Renal pelvis (tissue), 12 donors: ENCODE data around the gene LCN6. TPM values are rescaled to one million over a fixed set of nuclear protein-coding genes. Genes with fewer than 3 reads are reported as not detected.
"Not testable (repeated sequence)": the region's sequence is repeated elsewhere in the genome, so short reads cannot be mapped to it uniquely, and the experiment has no call there.

ENCODE experiments used
- DNase-seq: peaks from one replicate; pipeline ENCODE4 v3.0.0-alpha.2; 2013
- long read RNA-seq, 16 experiments: transcript quantifications; one replicate each; lab custom pipeline, GENCODE V29; 2026
- polyA plus RNA-seq, 3 donors: library from polyadenylated mRNA; unstranded; fragments of 120-200 nt; gene quantifications; one replicate each; pipeline ENCODE4 v1.2.1, GENCODE V29; 2013; ENCODE audit not compliant: insufficient read length in 3 of 3

The LCN6 gene, protein sequence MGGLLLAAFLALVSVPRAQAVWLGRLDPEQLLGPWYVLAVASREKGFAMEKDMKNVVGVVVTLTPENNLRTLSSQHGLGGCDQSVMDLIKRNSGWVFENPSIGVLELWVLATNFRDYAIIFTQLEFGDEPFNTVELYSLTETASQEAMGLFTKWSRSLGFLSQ
- polyA plus RNA-seq, result not detected
- long read RNA-seq, donor 1, result 0 reads
- long read RNA-seq, donor 2, result 0 reads
- long read RNA-seq, donor 3, result 0 reads
- long read RNA-seq, donor 4, result 0 reads
- long read RNA-seq, donor 5, result 0 reads
- long read RNA-seq, donor 6, result 0 reads
- long read RNA-seq, donor 7, result 0 reads
- long read RNA-seq, donor 8, result 0 reads
- long read RNA-seq, donor 9, result 0 reads
- long read RNA-seq, donor 10, result 0 reads
- long read RNA-seq, donor 11, result 0 reads
- long read RNA-seq, donor 12, result 0 reads
- long read RNA-seq, donor 13, result 0 reads
- long read RNA-seq, donor 14, result 0 reads
- long read RNA-seq, donor 15, result 0 reads
- long read RNA-seq, donor 16, result 0 reads

DNA sequence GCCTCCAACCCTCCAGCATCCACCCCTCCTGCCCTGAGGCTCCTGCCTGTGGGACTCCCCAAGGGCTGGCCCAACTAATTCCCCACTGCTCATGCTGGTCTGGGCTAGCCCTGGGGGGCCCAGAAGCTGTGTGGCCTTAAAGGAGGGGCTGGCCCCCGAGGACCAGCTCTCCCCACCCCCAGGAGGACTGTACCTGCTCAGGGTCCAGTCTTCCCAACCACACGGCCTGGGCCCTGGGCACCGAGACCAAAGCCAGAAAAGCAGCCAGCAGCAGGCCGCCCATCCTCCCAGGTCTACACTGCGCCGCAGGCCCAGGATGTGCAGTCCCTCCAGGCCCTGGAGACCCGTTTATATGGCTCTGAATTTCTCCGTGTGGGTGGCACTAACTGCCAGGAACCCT lies at the start of gene LCN6:
TSS of gene LCN6 (minus strand) at position 325 of the 400 bp plus-strand sequence. CDS start at position 283, 42 bp downstream.
- no peak for DNase-seq

DNA sequence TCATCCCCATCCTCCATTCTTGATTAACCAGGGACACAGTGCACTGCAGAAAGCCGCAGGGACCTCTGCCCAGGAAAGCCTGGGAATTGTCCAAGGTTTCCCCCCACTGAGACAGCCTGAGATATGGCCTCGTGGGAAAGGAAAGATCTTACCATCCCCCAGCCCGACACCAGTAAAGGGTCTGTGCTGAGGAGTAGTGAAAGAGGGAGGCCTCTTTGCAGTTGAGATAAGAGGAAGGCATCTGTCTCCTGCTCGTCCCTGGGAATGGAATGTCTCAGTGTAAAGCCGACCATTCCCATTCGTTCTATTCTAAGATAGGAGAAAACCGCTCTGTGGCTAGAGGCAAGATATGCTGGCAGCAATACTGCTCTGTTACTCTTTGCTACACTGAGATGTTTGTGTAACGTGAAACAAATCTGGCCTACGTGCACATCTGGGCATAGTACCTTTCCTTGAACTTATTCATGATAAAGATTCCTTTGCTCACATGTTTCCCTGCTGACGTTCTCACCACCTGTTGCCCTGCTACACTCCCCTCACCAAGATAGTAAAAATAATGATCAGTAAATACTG lies 48.5 kb upstream of the LCN6 start:
- DNase-seq, result not testable (repeated sequence)

DNA sequence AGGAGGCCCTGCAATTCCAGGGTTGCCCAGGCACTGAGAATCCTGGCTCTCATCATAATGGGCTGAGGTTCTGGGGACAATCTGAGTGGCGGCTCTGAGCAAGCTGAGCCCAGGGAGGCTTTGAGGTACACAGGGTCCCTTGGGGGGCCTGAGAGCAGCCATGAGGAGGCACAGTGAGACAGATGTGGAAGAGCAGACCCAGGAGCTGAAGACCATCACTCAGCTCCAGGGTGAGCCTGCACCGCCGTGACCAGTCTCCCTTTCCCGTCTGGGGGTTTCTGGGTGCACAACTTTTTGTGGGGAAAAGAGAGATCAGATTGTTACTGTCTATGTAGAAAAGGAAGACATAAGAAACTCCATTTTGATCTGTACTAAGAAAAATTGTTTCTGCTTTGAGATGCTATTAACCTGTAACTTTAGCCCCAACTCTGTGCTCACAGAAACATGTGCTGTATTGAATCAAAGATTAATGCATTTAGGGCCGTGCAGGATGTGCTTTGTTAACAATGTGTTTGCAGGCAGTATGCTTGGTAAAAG lies 48.0 kb upstream of the LCN6 start, which contains the start of gene CCDC183:
TSS of gene CCDC183 (plus strand) at position 101 of the 537 bp plus-strand sequence. CDS start at position 161, 60 bp downstream.
- DNase-seq, result no peak

DNA sequence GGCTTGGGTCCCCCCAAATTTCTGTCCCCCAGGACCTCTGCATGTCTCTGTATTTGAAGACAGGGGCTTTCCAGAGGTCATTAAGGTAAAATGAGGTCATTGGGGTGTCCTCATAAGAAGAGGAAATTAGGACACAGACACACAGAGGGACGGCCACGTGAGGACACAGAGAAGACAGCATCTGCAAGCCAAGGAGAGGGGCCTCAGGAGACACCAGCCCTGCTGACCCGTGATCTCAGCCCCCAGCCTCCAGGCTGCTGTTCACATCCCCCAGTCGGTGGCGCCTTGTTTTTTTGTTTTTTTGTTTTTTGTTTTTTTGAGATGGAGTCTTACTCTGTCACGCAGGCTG lies 46.6 kb upstream of the LCN6 start:
- DNase-seq, result no peak

DNA sequence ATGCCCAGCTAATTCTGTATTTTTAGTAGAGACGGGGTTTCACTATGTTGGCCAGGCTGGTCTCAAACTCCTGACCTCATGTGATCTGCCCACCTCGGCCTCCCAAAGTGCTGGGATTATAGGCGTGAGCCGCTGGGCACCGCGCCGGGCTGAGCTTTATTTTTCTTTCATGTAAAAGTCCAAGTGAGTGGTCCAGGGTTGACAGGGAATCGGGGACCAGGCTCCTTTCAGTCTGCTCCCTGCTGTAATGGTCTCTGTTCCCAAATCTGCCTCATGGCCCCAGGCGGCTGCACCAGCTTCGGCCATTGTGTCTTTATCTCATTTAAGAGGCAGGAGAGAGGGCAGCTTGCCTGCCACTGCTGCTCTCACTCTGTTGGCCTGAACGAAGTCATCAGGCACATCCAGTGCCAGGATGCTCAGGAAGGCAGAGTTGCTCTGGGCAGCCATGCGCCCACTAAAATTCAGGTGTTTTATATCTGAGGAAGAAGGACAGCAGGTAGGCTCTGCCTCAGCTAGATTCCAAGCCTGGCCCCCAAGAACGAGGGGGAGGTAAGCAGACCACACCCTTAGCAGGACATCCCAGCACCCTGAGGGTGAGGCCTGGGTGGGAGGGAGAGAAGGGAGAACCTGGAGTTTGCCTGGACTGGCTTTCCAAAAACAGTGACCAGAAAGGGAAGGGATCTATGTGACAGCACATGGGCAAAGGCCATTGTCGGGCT lies 46.1 kb upstream of the LCN6 start:
- no peak for DNase-seq

DNA sequence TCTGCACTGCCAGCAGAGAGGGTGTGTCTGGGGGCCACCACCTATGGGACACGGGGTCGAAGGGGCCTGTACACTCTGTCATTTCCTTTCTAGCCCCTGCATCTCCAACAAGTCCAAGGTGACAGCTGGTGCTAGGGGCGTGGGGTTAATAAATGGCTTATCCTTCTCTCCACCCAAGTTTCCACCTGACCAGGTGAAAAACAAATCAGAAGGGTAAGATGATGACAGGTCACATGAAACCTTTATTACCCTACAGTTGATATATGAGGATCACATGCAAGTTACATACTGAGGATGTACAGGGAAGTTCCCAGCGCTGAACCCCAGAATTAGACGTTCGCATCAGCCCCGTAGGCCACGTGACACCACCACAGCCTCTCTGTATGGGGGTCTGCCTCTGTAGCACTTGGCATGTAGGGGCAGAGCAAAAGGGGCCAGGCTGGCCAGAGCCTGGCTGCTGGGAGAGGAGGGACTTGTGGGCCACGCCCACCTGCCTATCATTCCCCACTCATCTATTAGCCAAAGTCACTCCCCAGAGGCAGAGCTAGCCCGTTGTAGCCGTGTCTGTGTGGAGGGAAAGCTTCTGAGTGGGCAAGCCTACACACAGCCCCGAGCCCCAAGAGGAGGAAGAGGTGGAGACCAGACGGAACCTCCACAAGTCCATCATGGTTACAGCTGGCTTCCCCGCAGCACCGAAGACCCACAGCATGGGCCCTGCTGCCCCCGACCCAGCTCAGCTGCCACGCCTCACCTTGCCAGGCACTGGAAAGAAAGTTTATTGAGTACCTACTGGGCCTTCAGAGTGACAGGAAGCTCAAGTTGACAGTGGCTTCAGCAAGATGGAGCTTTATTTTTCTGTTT lies 45.0 kb upstream of the LCN6 start:
- DNase-seq, result no peak

DNA sequence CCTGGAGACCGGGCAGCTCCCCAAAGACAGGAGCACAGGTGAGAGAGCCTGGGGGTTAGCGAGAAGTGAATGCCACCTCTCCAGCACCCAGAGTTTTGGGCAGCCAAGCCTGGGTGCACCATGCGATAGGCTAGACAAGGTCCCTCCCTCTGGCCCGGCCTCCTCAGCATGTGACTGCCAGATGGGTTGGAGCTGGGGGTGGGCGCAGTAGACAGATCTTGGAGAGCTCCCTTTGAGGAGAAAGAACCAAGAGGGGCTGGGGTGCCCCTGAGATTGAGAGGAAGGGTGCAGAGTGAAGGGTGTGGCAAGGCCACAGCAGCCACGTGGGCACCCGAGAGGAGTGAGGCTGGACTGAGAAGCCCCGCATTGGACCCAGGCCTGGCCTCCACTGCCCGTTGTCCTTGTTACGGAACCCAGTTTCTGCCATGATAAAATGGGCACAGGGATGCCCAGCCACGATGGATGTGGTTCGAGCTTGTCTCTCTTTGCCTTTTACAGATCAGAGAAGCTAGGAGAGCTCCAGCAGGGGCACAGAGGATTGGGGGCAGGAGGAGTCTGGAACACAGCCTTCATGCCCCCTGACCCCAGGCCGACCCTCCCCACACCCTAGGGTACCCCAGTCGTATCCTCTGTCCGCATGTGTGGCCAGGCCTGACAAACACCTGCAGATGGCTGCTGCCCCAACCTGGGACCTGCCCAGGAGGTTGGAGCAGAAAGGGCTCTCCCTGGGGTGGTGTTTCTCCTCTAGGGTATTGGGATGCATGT lies 44.2 kb upstream of the LCN6 start:
- DNase-seq, result no peak

DNA sequence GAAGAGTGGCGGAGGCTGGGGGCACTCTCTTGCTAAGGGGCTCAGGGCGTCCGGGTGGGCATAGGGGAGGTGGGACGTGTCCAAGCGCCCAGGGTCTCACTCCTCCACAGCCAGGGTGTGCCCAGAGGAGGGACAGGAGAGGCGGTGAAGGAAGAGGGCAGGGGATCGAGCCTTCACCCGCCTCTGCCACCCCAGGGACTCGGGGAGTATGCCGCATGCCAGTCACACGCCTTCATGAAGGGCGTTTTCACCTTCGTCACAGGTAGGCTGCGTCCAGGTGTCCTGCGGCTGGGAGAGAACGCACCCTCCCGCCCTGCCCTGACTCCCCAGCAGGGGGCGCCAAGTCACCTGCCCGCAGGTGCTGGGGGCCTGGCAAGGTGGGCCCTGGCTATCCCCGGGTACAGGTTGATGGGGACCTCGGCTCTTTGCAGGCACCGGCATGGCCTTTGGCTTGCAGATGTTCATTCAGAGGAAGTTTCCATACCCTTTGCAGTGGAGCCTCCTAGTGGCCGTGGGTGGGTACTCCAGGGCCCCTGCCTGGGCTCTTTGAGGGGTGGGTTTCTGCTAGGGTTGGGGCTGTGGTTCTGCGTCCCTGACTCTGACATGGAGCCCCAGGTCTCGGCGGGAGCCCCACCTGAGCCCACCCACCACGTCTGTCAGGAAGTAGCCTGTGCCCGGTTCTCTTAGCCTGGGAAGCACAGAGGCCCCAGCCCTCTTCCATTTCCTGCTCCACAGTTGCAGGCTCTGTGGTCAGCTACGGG lies 43.4 kb upstream of the LCN6 start:
- DNase-seq, result no peak

DNA sequence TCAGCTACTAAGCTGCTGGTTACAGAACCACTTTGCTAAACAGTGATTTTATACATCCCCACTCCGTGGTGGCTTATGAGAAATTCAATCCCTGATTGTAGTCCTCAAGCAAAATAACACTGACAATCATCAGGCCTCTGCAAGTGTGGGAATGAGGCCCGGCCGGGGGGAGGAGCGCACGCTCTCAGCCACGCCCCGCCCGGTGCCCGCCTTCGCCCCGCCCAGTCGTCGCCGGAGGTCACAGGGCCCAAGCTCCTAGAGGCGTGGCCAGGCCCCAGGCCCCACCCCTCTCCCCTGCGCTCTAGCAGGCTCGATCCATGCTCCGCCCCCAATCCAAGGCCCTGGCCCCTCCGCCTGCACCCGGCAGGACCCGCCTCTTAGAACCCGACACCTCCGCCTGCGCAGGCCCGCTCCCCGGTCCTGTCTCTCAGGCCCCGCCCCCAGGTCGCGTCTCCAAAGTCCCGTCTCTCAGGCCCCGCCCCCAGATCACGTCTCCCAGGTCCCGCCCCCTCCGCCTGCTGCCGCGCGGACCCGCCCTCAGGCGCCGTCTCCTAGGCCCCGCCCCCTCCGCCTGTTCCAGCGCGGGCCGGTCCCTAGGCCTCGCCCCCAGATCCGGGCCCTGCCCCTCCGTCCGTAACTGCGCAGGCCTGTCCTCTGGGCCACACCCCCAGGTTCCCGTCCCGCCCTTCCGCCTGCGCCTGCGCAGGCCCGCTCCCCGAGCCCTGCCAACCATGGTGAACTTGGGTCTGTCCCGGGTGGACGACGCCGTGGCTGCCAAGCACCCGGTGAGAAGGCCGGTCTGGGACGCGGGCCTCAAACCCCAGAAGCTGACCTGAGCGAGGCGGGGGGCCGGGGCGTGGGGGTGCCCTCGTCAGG lies 42.6 kb upstream of the LCN6 start, which contains the start of gene TMEM141:
TSS of gene TMEM141 (plus strand) at position 705 of the 876 bp plus-strand sequence. CDS start at position 732, 27 bp downstream.
- DNase-seq, result peak; percentile 99

DNA sequence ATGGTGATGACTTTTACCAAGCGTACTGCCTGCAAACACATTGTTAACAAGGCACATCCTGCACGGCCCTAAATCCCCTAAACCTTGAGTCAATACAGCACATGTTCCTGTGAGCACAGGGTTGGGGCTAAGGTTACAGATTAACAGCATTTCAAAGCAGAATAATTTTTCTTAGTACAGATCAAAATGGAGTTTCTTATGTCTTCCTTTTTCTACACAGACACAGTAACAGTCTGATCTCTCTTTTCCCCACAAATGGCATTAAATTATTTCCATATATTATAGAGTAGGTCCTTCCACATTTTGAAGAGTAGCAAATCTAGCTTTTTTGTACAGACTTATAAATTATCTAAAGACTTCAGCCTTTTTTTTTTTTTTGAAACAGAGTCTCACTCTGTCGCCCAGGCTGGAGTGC lies 41.2 kb upstream of the LCN6 start:
- no peak for DNase-seq

DNA sequence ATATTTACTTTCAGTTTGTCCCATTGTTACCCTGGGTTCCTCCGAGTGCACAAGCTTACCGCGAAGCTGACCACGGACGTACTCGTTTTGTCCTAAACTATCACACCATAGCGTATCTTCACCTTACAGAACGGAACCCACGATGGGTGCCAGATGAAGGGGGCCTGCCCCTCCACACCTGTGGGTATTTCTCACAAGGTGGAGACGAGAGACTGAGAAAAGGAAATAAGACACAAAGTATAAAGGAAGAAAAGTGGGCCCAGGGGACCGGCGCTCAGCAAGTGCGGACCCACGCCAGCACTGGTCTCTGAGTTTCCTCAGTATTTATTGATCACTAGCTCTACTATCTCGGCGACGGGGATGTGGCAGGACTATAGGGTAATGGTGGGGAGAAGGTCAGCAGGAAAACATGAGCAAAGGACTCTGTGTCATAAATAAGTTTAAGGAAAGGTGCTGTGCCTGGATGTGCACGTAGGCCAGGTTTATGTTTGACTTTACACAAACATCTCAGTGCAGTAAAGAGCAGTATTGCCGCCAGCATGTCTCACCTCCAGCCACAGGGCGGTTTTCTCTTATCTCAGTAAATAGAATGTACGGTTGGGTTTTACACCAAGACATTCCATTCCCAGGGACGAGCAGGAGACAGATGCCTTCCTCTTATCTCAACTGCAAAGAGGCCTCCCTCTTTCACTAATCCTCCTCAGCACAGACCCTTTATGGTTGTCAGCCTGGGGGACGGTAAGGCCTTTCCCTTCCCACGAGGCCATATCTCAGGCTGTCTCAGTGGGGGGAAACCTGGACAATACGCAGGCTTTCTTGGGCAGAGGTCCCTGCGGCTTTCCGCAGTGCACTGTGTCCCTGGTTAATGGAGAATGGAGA lies 40.6 kb upstream of the LCN6 start:
- not testable (repeated sequence) for DNase-seq

DNA sequence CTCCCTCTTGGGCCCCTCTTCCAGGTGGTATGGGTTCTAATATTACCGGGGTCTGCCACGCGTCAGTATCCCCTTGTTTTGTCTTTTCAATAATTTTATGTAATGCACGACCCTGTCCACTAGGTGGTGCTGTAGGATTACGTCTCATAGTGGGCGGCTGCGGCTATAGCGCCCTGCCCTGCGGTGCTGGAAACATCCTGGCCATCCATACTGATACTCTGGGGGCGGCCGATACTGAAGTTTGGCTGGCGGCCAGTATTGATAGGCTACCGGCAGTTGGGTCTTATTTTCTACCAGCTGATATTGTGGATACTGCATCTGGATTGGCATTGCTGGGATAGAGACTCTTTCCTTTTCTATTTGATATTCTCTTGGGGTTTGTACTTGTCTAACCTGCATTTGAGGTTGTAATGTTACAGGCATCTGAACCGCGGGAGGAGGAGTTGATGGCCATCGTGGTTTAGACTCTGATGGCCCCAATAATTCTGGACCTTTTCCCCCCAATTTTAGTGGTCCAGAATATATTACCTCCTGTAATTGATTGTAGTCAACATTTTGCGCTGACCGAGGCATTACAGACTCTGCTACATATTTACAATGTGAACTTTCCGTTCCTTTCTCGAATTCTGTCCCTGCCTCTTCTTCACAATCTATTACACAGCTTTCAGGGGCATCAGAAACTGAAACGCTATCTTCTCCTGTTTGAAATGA lies 39.5 kb upstream of the LCN6 start:
- no peak for DNase-seq

DNA sequence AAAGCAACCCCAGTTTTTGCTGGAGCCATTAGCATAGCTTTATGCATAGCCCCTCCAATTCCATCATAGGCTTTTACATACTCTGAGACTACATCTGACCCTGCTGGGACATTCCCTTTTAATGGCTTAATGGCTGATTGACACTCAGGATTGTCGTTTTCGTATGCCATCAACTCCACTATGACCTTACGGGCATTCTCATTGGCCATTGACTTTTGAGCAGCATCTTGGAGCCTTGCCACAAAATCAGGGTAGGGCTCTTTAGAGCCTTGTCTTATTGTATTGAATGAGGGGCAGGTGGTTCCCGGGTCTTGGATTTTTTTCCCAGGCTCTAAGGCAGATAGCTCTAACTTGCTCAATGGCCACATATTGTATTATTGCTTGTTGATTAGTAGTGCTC lies 38.7 kb upstream of the LCN6 start:
- not testable (repeated sequence) for DNase-seq

DNA sequence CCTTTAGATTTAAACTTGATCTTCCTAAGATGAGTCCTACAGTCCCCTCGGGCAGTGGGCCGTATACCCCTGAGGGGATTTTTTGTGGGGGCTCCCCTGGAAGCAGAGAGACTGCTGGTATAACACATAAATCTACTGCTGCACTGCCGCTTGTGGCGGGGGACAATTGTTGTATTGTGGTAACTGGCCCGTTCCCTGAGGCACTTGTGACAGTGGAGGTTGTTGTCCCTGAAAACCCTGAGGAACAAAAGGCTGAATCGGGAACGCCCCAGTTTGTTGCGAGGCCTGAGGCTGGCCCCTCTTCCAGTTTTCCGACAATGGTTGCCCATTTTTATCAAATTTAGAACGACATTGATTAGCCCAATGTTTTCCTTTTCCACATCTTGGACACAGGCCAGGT lies 38.1 kb upstream of the LCN6 start:
- no peak for DNase-seq

DNA sequence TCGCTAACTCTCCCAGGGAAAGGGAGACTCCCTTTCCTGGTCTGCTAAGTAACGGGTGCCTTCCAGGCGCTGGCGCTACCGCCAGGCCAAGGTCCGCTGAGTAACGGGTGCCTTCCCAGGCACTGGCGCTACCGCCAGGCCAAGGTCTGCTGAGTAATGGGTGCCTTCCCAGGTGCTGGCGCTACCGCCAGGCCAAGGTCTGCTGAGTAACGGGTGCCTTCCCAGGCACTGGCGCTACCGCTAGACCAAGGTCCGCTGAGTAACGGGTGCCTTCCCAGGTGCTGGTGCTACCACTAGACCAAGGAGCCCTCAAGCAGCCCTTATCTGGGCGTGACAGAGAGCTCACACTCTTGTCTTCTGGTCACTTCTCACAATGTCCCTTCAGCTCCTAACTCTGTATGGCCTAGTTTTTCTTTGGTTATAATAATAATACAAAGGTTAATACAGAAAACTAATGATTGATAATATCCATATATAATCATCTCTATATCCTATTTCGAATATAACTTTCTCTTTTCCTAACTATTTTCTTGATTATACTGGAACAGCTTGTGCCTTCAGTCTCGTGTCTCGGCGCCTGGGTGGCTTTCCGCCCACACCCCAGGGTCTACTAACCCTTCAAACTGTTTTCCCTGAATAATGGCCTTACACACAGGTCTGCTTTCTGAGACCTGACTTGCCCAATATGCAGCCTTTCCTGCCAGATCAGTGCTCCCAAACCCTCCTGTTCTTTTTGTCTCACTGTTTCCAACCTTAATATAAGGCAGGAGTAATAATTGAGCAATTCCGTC lies 37.4 kb upstream of the LCN6 start:
- DNase-seq, result not testable (repeated sequence)

DNA sequence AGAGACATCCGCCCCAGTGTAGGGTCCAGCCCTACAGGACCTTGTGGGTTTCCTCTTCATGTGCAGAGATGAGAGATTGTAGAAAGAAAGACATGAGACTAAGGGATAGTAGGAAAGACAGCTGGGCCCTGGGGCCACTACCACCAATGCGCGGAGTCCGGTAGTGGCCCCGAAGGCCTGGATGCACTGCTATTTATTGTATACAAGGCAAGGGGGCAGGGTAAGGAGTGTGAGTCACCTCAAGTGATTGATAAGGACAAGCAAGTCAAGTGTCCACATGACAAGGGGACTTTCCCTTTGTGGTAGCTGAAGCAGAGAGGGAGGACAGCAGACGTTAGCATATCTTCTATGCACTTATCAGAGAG lies 36.7 kb upstream of the LCN6 start:
- DNase-seq, result no peak
